ENCODE measurements around the gene C3orf18. TPM values are rescaled to one million over a fixed set of nuclear protein-coding genes. Genes with fewer than 3 reads are reported as not detected.

The C3orf18 gene
- total and polyA plus RNA-seq, 9 of the 15 experiments (the other 6 are each of a cell fraction or from before 2014, with no cell fraction given) = 0.01 to 2.3 (median 0.94) TPM

- TF ChIP-seq, protein P1, sequence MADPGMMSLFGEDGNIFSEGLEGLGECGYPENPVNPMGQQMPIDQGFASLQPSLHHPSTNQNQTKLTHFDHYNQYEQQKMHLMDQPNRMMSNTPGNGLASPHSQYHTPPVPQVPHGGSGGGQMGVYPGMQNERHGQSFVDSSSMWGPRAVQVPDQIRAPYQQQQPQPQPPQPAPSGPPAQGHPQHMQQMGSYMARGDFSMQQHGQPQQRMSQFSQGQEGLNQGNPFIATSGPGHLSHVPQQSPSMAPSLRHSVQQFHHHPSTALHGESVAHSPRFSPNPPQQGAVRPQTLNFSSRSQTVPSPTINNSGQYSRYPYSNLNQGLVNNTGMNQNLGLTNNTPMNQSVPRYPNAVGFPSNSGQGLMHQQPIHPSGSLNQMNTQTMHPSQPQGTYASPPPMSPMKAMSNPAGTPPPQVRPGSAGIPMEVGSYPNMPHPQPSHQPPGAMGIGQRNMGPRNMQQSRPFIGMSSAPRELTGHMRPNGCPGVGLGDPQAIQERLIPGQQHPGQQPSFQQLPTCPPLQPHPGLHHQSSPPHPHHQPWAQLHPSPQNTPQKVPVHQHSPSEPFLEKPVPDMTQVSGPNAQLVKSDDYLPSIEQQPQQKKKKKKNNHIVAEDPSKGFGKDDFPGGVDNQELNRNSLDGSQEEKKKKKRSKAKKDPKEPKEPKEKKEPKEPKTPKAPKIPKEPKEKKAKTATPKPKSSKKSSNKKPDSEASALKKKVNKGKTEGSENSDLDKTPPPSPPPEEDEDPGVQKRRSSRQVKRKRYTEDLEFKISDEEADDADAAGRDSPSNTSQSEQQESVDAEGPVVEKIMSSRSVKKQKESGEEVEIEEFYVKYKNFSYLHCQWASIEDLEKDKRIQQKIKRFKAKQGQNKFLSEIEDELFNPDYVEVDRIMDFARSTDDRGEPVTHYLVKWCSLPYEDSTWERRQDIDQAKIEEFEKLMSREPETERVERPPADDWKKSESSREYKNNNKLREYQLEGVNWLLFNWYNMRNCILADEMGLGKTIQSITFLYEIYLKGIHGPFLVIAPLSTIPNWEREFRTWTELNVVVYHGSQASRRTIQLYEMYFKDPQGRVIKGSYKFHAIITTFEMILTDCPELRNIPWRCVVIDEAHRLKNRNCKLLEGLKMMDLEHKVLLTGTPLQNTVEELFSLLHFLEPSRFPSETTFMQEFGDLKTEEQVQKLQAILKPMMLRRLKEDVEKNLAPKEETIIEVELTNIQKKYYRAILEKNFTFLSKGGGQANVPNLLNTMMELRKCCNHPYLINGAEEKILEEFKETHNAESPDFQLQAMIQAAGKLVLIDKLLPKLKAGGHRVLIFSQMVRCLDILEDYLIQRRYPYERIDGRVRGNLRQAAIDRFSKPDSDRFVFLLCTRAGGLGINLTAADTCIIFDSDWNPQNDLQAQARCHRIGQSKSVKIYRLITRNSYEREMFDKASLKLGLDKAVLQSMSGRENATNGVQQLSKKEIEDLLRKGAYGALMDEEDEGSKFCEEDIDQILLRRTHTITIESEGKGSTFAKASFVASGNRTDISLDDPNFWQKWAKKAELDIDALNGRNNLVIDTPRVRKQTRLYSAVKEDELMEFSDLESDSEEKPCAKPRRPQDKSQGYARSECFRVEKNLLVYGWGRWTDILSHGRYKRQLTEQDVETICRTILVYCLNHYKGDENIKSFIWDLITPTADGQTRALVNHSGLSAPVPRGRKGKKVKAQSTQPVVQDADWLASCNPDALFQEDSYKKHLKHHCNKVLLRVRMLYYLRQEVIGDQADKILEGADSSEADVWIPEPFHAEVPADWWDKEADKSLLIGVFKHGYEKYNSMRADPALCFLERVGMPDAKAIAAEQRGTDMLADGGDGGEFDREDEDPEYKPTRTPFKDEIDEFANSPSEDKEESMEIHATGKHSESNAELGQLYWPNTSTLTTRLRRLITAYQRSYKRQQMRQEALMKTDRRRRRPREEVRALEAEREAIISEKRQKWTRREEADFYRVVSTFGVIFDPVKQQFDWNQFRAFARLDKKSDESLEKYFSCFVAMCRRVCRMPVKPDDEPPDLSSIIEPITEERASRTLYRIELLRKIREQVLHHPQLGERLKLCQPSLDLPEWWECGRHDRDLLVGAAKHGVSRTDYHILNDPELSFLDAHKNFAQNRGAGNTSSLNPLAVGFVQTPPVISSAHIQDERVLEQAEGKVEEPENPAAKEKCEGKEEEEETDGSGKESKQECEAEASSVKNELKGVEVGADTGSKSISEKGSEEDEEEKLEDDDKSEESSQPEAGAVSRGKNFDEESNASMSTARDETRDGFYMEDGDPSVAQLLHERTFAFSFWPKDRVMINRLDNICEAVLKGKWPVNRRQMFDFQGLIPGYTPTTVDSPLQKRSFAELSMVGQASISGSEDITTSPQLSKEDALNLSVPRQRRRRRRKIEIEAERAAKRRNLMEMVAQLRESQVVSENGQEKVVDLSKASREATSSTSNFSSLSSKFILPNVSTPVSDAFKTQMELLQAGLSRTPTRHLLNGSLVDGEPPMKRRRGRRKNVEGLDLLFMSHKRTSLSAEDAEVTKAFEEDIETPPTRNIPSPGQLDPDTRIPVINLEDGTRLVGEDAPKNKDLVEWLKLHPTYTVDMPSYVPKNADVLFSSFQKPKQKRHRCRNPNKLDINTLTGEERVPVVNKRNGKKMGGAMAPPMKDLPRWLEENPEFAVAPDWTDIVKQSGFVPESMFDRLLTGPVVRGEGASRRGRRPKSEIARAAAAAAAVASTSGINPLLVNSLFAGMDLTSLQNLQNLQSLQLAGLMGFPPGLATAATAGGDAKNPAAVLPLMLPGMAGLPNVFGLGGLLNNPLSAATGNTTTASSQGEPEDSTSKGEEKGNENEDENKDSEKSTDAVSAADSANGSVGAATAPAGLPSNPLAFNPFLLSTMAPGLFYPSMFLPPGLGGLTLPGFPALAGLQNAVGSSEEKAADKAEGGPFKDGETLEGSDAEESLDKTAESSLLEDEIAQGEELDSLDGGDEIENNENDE (IDR thresholded peaks at IDR 0.05; ENCODE audit: low read depth, low read length) = no peak
- no peak for TF ChIP-seq POLR2H (tag; IDR thresholded peaks at IDR 0.05; ENCODE audit: low read depth)
- TF ChIP-seq, protein P2, sequence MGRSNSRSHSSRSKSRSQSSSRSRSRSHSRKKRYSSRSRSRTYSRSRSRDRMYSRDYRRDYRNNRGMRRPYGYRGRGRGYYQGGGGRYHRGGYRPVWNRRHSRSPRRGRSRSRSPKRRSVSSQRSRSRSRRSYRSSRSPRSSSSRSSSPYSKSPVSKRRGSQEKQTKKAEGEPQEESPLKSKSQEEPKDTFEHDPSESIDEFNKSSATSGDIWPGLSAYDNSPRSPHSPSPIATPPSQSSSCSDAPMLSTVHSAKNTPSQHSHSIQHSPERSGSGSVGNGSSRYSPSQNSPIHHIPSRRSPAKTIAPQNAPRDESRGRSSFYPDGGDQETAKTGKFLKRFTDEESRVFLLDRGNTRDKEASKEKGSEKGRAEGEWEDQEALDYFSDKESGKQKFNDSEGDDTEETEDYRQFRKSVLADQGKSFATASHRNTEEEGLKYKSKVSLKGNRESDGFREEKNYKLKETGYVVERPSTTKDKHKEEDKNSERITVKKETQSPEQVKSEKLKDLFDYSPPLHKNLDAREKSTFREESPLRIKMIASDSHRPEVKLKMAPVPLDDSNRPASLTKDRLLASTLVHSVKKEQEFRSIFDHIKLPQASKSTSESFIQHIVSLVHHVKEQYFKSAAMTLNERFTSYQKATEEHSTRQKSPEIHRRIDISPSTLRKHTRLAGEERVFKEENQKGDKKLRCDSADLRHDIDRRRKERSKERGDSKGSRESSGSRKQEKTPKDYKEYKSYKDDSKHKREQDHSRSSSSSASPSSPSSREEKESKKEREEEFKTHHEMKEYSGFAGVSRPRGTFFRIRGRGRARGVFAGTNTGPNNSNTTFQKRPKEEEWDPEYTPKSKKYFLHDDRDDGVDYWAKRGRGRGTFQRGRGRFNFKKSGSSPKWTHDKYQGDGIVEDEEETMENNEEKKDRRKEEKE (IDR thresholded peaks at IDR 0.05; ENCODE audit: borderline replicate concordance in 1 of 2, control insufficient read depth in 1 of 2, low read depth in 2 of 2, low read length in 1 of 2) = no peak
- TF ChIP-seq, protein P3, sequence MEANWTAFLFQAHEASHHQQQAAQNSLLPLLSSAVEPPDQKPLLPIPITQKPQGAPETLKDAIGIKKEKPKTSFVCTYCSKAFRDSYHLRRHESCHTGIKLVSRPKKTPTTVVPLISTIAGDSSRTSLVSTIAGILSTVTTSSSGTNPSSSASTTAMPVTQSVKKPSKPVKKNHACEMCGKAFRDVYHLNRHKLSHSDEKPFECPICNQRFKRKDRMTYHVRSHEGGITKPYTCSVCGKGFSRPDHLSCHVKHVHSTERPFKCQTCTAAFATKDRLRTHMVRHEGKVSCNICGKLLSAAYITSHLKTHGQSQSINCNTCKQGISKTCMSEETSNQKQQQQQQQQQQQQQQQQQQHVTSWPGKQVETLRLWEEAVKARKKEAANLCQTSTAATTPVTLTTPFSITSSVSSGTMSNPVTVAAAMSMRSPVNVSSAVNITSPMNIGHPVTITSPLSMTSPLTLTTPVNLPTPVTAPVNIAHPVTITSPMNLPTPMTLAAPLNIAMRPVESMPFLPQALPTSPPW (CRISPR knock-in tag; IDR thresholded peaks at IDR 0.05) = peak; percentile 36; the same call in 1 of the 2 replicates
- TF ChIP-seq TAF7 (tag; IDR thresholded peaks at IDR 0.05) = no peak
- TF ChIP-seq ZC3H11A (IDR thresholded peaks at IDR 0.05; ENCODE audit: low read depth, low read length) = no peak
- no peak for TF ChIP-seq ZNF253 (CRISPR knock-in tag; conservative IDR thresholded peaks at IDR 0.05)
Observed at GRCh38 chr3:50610181-50610971, 42.8 kb upstream of the C3orf18 start (continued).
